ENCODE results near the gene KRTAP15-1. TPM values are rescaled to one million over a fixed set of nuclear protein-coding genes. Genes with fewer than 3 reads are reported as not detected.

KRTAP15-1 gene
- total RNA-seq, 4 donors from 2014 or later = not detected

GRCh38 chr21:30468900-30469714 lies 29.0 kb downstream of the KRTAP15-1 start:
- no peaks in the 10 kb centered on the region for H3K9me3 ChIP-seq
- no peaks in the 10 kb centered on the region for H3K4me1 ChIP-seq
- no peaks in the 10 kb centered on the region for H3K27me3 ChIP-seq
- 56% methylated on average over 6 of the region's 6 CpGs for WGBS
- DNase-seq (ENCODE audit: low spot score in 2 of 2) = no peak
- no peak overlapping the region for H3K27ac ChIP-seq
- no peak overlapping the region for H3K4me3 ChIP-seq
- H3K36me3 ChIP-seq = no peaks in the 10 kb centered on the region
- TF ChIP-seq POLR2AphosphoS5 (IDR thresholded peaks at IDR 0.05) (no peak), CTCF (IDR thresholded peaks at IDR 0.05) (no peak), EP300 (IDR thresholded peaks at IDR 0.05) (no peak)

GRCh38 chr21:30478004-30478403 lies 37.9 kb downstream of the KRTAP15-1 start:
- Histone ChIP-seq H3K36me3 (no peaks in the 10 kb centered on the region), H3K27ac (no peak overlapping the region), H3K27me3 (no peaks in the 10 kb centered on the region), H3K4me3 (no peak overlapping the region), H3K9me3 (no peaks in the 10 kb centered on the region), H3K4me1 (no peaks in the 10 kb centered on the region)
- 40% methylated on average over 3 of the region's 3 CpGs for WGBS
- TF ChIP-seq POLR2A (IDR thresholded peaks at IDR 0.05) (no peak), CTCF (IDR thresholded peaks at IDR 0.05) (no peak), EP300 (IDR thresholded peaks at IDR 0.05) (no peak), POLR2AphosphoS5 (IDR thresholded peaks at IDR 0.05) (no peak)
- no peak for DNase-seq (ENCODE audit: low spot score in 2 of 2)

- H3K9me3 ChIP-seq = no peaks in the 10 kb centered on the region
- TF ChIP-seq CTCF (IDR thresholded peaks at IDR 0.05) (no peak), POLR2AphosphoS5 (IDR thresholded peaks at IDR 0.05) (no peak), EP300 (IDR thresholded peaks at IDR 0.05) (no peak), POLR2A (IDR thresholded peaks at IDR 0.05) (no peak)
- H3K4me3 ChIP-seq = no peak overlapping the region
- no peaks in the 10 kb centered on the region for H3K36me3 ChIP-seq
- DNase-seq (ENCODE audit: low spot score in 2 of 2) = no peak
- 66% methylated on average over 4 of the region's 4 CpGs for WGBS
- no peaks in the 10 kb centered on the region for H3K27me3 ChIP-seq
- H3K27ac ChIP-seq = no peak overlapping the region
- no peaks in the 10 kb centered on the region for H3K4me1 ChIP-seq
These were observed 39.2 kb downstream of the KRTAP15-1 start for GRCh38 chr21:30479259-30479658.

GRCh38 chr21:30480145-30480544 lies 40.1 kb downstream of the KRTAP15-1 start, which contains the start of gene KRTAP19-1:
Gene KRTAP19-1, minus strand, starts transcription at chr21:30480367. Its CDS starts 50 bp downstream, at chr21:30480317.
- no peak within 1 kb of the TSS for H3K4me3 ChIP-seq
- H3K9me3 ChIP-seq = no peaks in the 10 kb centered on the region
- 91% methylated on average over 7 of the region's 7 CpGs for WGBS
- no peaks in the 10 kb centered on the region for H3K27me3 ChIP-seq
- H3K27ac ChIP-seq = no peak within 1 kb of the TSS
- TF ChIP-seq POLR2AphosphoS5 (IDR thresholded peaks at IDR 0.05) = no peak
- TF ChIP-seq EP300 (IDR thresholded peaks at IDR 0.05) = no peak
- TF ChIP-seq CTCF (IDR thresholded peaks at IDR 0.05) = no peak
- no peak for TF ChIP-seq POLR2A (IDR thresholded peaks at IDR 0.05)
- no peak for DNase-seq (ENCODE audit: low spot score in 2 of 2)
- no peaks in the 10 kb centered on the region for H3K36me3 ChIP-seq
- H3K4me1 ChIP-seq = no peaks in the 10 kb centered on the region

GRCh38 chr21:30482130-30482529 lies 42.1 kb downstream of the KRTAP15-1 start:
- 49% methylated on average over 2 of the region's 2 CpGs for WGBS
- DNase-seq (ENCODE audit: low spot score in 2 of 2) = no peak
- H3K4me1 ChIP-seq = no peaks in the 10 kb centered on the region
- H3K36me3 ChIP-seq = no peaks in the 10 kb centered on the region
- no peaks in the 10 kb centered on the region for H3K27me3 ChIP-seq
- no peak overlapping the region for H3K4me3 ChIP-seq
- no peak for TF ChIP-seq EP300 (IDR thresholded peaks at IDR 0.05)
- no peak for TF ChIP-seq POLR2AphosphoS5 (IDR thresholded peaks at IDR 0.05)
- no peak for TF ChIP-seq CTCF (IDR thresholded peaks at IDR 0.05)
- no peak overlapping the region for H3K27ac ChIP-seq
- H3K9me3 ChIP-seq = peaks cover 7% of the 10 kb centered on the region
